GM13976 (cell line): ENCODE measurements around the gene LEO1.

ENCODE experiments used
- DNase-seq: peaks from one replicate; pipeline ENCODE4 v3.0.0; 2012; ENCODE audit warnings: low spot score
- CTCF ChIP-seq: IDR thresholded peaks from 2 replicates; pipeline ENCODE4 v1.5.1; 2012; ENCODE audit warnings: borderline replicate concordance, mild to moderate bottlenecking; ENCODE audit not compliant: insufficient read depth; ENCODE audit errors: extremely low read depth, missing control alignments, control extremely low read depth
- in situ Hi-C: fragments of 300-500 bp; cut with MboI; formaldehyde crosslinking; loops from one replicate; pipeline ENCODE4 v1.12.0; 2022; ENCODE audit warnings: low sequenced_read_pairs, mixed read lengths, inconsistent platforms; ENCODE audit not compliant: unreplicated experiment

The LEO1 gene

GRCh38 chr15:51938286-51938685, 33.3 kb downstream of the LEO1 start:
- no peak for TF ChIP-seq CTCF
- no peak for DNase-seq
- in situ Hi-C loops, result no loop called here

GRCh38 chr15:51936105-51936478, 35.5 kb downstream of the LEO1 start:
- TF ChIP-seq CTCF, result no peak
- in situ Hi-C loops, result no loop called here
- no peak for DNase-seq

- TF ChIP-seq CTCF, result no peak
- DNase-seq, result peak; percentile 77
- in situ Hi-C loops, result no loop called here
Observed at GRCh38 chr15:51935466-51936104, 36.0 kb downstream of the LEO1 start.

GRCh38 chr15:51932161-51932560, 39.4 kb downstream of the LEO1 start:
- TF ChIP-seq CTCF, result no peak
- no peak for DNase-seq
- in situ Hi-C loops, result no loop called here

- in situ Hi-C loops, result no loop called here
- TF ChIP-seq CTCF, result no peak
- DNase-seq, result no peak
Observed at GRCh38 chr15:51931638-51932037, 39.9 kb downstream of the LEO1 start.

- DNase-seq, result no peak
- no peak for TF ChIP-seq CTCF
- in situ Hi-C loops, result no loop called here
Observed at GRCh38 chr15:51931016-51931415, 40.6 kb downstream of the LEO1 start.
